ENCODE data around the gene KRT85. TPM values are rescaled to one million over a fixed set of nuclear protein-coding genes. Genes with fewer than 3 reads are reported as not detected.
A peak's percentile ranks its signal among the peaks of the same experiment; 100 is the strongest.
"Not testable (repeated sequence)": the region's sequence is repeated elsewhere in the genome, so short reads cannot be mapped to it uniquely, and the experiment has no call there.

The KRT85 gene
- total RNA-seq (not detected), polyA plus RNA-seq (not detected)
- long read RNA-seq, donor 1: 0 reads
- long read RNA-seq, donor 2: 0 reads

DNA sequence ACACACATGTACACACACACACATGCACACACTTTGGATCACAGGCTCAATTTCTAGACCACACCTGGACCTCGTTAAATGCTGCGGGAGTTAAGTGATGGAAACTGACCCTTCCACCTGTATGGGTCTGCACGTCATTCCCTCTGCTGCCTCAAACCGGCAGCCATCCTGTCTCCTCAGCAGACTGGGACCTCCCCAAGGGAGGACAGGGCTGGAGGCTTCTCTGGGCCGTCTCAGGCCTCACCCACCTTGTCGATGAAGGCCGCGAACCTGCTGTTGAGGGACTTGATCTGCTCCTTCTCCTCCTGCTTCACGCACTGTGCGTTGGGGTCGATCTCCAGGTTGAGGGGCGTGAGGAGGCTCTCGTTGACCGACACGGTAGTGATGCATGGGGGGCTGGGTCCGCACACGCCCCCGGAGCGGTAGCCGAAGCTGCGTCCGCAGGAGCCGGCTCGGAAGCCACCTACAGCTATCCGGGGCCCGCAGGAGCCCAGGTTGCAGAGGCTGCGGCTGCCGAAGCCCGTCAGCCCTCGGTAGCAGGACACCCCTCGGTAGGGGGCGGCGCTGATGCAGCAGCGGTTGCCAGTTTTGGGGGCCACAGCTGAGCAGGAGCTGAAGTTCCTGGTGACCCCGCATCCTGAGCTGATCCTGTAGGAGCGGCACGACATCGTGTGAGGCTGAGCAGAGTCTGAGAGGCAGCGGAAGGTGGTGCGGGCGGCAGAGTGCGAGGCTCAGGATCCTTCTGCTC lies at the start of gene KRT85:
Gene KRT85, minus strand, starts transcription at position 744 of the 748 bp plus-strand sequence. Its CDS starts 76 bp downstream, at position 668.
- DNase-seq: peak in 1 of 2 donors; percentile 67
- 86 to 87% methylated on average over 39 to 42 of the region's 42 CpGs for WGBS, 2 donors
- intact Hi-C loops (cut with DNase I): no loop called here
- ATAC-seq (ENCODE audit: low FRiP score): no peak
- no peak within 1 kb of the TSS for H3K27ac ChIP-seq (ENCODE audit: low read depth in 1 of 2, low read length in 2 of 2)
- no peak within 1 kb of the TSS for H3K4me3 ChIP-seq (ENCODE audit: low read length in 2 of 2)
- H3K36me3 ChIP-seq (ENCODE audit: control insufficient read depth in 1 of 2, insufficient read depth in 2 of 2, low read length in 1 of 2): no peaks in the 10 kb centered on the region
- no peaks in the 10 kb centered on the region for H3K4me1 ChIP-seq (ENCODE audit: control insufficient read depth in 1 of 2, insufficient read depth in 2 of 2, low read length in 2 of 2)
- H3K9me3 ChIP-seq (ENCODE audit: control insufficient read depth, low read length): no peaks in the 10 kb centered on the region
- H3K27me3 ChIP-seq (ENCODE audit: control insufficient read depth in 1 of 2, insufficient read depth in 2 of 2, low read length in 1 of 2): no peaks in the 10 kb centered on the region

DNA sequence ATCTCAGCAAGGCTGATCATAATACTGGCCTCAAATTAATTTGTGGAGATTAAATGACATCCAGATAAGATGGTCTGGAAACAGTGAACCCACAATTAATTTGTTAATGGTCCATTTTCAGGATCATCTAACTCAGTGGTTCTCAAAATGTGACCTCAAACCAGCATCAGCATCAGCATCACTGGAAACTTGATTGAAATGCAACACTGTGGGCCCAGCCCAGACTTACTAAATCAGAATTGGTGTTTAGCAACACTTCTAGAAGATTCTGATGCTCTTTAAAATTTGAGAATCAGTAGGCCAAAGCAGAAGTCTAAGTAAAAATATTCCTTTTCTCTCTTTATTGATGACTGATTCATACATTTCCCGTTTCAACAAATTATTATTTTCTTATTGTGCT lies 49.5 kb upstream of the KRT85 start:
- H3K9me3 ChIP-seq (ENCODE audit: control insufficient read depth, low read length): no peaks in the 10 kb centered on the region
- WGBS, 2 donors: 93 to 96% methylated on average over 1 of the region's 1 CpG
- intact Hi-C loops (cut with DNase I): no loop called here
- H3K27ac ChIP-seq (ENCODE audit: low read depth in 1 of 2, low read length in 2 of 2): no peak overlapping the region
- no peaks in the 10 kb centered on the region for H3K36me3 ChIP-seq (ENCODE audit: control insufficient read depth in 1 of 2, insufficient read depth in 2 of 2, low read length in 1 of 2)
- H3K27me3 ChIP-seq (ENCODE audit: control insufficient read depth in 1 of 2, insufficient read depth in 2 of 2, low read length in 1 of 2): no peaks in the 10 kb centered on the region
- H3K4me1 ChIP-seq (ENCODE audit: control insufficient read depth in 1 of 2, insufficient read depth in 2 of 2, low read length in 2 of 2): no peaks in the 10 kb centered on the region
- ATAC-seq (ENCODE audit: low FRiP score): no peak
- no peak for DNase-seq
- H3K4me3 ChIP-seq (ENCODE audit: low read length in 2 of 2): no peak overlapping the region

DNA sequence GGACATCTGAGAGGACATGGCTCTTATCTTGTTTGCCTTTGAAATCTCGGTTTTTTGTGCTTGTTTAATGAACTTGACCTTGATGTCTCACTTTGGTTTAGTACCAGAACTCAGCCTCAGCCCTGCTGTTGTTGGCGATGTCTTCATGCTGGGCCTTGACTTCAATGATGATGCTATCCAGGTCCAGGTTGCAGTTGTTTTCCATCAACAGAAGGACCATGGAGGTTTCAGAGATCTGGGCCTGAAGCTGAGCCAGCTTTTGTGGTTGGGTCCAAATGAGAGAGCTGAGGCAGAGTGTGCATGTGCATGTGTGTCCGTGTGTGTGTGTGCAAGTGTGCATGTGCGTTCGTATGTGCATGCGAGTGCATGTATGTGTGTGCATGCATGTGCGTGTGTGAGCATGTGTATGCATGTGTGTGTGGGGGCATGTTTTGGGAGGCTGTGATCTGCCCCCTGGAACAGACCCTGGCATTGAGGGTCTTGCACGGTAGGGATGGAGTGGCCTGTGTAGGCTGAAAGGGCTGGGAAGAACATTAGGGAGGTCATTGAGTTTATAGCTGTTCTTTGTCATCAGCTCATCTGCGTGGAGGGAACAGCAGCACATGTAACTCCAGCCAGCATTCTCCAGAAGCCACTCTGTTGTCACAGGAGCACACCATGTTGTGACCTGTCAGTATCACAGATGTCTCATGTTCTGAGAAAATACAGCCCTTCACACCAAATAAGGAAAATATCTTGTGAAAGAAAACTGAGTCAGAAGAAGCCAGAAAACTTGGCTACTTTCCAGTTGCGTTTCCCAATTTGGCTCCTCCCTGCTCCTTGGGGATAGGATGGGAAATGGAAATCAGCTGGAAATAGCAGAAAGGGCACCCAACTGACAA lies 48.8 kb upstream of the KRT85 start:
- WGBS, 2 donors: 71 to 74% methylated on average over 10 of the region's 10 CpGs
- DNase-seq: no peak
- H3K27ac ChIP-seq (ENCODE audit: low read depth in 1 of 2, low read length in 2 of 2): no peak overlapping the region

DNA sequence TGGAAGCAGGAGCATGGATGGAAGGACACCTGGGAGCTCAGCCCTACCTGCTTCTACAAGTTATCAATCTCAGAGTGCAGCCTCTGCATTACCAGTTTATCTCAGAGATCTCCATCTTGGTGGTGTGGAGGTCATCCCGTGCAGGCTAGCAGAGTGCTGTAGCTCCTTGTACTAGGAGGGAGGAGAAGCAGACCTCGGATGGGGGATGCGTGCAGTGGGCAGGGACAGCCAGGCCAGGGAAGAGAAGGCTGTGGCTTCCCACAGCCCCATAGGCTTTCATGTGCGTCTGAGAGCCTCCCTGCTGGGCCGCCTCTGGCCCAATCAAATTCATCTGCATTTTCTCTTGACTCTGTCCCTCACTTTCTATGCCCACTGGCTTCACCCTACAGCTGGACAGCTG lies 47.7 kb upstream of the KRT85 start:
- Histone ChIP-seq H3K9me3 (ENCODE audit: control insufficient read depth, low read length) (no peaks in the 10 kb centered on the region), H3K4me1 (ENCODE audit: control insufficient read depth in 1 of 2, insufficient read depth in 2 of 2, low read length in 2 of 2) (no peaks in the 10 kb centered on the region), H3K36me3 (ENCODE audit: control insufficient read depth in 1 of 2, insufficient read depth in 2 of 2, low read length in 1 of 2) (no peaks in the 10 kb centered on the region), H3K27ac (ENCODE audit: low read depth in 1 of 2, low read length in 2 of 2) (no peak overlapping the region), H3K27me3 (ENCODE audit: control insufficient read depth in 1 of 2, insufficient read depth in 2 of 2, low read length in 1 of 2) (no peaks in the 10 kb centered on the region), H3K4me3 (ENCODE audit: low read length in 2 of 2) (no peak overlapping the region)
- ATAC-seq (ENCODE audit: low FRiP score) (no peak), DNase-seq (no peak)
- 91 to 95% methylated on average over 5 of the region's 5 CpGs for WGBS, 2 donors
- intact Hi-C loops (cut with DNase I): no loop called here

More for the DNA sequence above, 48.8 kb upstream of the KRT85 start:
- H3K27me3 ChIP-seq (ENCODE audit: control insufficient read depth in 1 of 2, insufficient read depth in 2 of 2, low read length in 1 of 2): no peaks in the 10 kb centered on the region
- intact Hi-C loops (cut with DNase I): no loop called here
- H3K4me1 ChIP-seq (ENCODE audit: control insufficient read depth in 1 of 2, insufficient read depth in 2 of 2, low read length in 2 of 2): no peaks in the 10 kb centered on the region
- no peaks in the 10 kb centered on the region for H3K9me3 ChIP-seq (ENCODE audit: control insufficient read depth, low read length)
- H3K36me3 ChIP-seq (ENCODE audit: control insufficient read depth in 1 of 2, insufficient read depth in 2 of 2, low read length in 1 of 2): no peaks in the 10 kb centered on the region
- ATAC-seq (ENCODE audit: low FRiP score): peak; percentile 62
- H3K4me3 ChIP-seq (ENCODE audit: low read length in 2 of 2): no peak overlapping the region

DNA sequence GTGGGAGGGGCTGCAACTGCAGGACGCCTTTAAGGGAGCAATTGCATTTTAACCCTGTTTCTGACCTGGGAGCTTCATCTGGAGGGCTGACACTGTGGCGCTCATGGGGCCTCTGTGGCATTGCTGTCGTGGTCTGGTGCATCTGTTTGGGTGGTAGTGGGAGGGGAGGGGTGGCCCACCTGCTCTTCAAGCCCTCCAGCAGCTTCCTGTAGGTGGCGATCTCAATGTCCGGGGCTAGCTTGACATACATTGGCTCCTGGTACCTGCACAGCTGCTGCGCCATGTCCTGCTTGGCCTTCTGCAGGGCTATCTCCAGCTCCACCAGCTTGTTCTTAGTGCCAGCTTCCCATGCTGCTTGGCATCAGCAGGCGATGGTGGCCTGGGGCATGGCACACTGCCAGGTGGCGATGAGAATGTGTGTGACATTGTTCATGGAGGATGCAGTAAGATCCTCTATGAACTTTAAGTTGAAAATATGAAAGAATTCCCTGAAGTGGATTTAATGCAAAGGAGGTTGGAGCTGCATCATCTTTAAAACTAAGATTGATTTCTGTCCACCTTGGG lies 46.6 kb upstream of the KRT85 start:
- Histone ChIP-seq H3K27ac (ENCODE audit: low read depth in 1 of 2, low read length in 2 of 2) (no peak overlapping the region), H3K9me3 (ENCODE audit: control insufficient read depth, low read length) (no peaks in the 10 kb centered on the region), H3K27me3 (ENCODE audit: control insufficient read depth in 1 of 2, insufficient read depth in 2 of 2, low read length in 1 of 2) (no peaks in the 10 kb centered on the region), H3K4me3 (ENCODE audit: low read length in 2 of 2) (no peak overlapping the region), H3K36me3 (ENCODE audit: control insufficient read depth in 1 of 2, insufficient read depth in 2 of 2, low read length in 1 of 2) (no peaks in the 10 kb centered on the region), H3K4me1 (ENCODE audit: control insufficient read depth in 1 of 2, insufficient read depth in 2 of 2, low read length in 2 of 2) (no peaks in the 10 kb centered on the region)
- WGBS, 2 donors: 72 to 75% methylated on average over 8 of the region's 8 CpGs
- no peak for DNase-seq
- intact Hi-C loops (cut with DNase I): no loop called here
- no peak for ATAC-seq (ENCODE audit: low FRiP score)

DNA sequence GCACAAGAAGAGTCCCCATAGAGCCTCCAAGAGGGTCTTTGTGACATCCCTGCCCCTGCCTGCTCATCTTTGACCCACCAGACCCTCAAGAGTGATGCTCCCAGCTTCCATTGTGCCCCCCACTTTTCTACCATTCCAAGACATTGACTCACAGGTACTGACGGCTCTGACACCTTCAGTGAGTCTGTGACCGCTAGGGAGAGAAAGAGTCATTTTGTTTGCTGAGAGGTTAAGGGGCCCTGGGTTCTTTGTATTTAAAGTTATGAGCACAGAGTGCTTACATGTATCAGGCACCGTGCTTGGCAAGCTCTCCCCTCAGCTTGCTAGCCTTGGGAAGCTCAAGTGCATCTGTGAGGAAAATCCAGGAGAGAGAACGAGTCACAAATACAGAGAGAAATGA lies 45.9 kb upstream of the KRT85 start:
- H3K27me3 ChIP-seq (ENCODE audit: control insufficient read depth in 1 of 2, insufficient read depth in 2 of 2, low read length in 1 of 2): no peaks in the 10 kb centered on the region
- no peak overlapping the region for H3K4me3 ChIP-seq (ENCODE audit: low read length in 2 of 2)
- WGBS, 2 donors: 58 to 66% methylated on average over 4 of the region's 4 CpGs
- intact Hi-C loops (cut with DNase I): no loop called here
- H3K27ac ChIP-seq (ENCODE audit: low read depth in 1 of 2, low read length in 2 of 2): no peak overlapping the region
- no peaks in the 10 kb centered on the region for H3K36me3 ChIP-seq (ENCODE audit: control insufficient read depth in 1 of 2, insufficient read depth in 2 of 2, low read length in 1 of 2)
- DNase-seq (no peak), ATAC-seq (ENCODE audit: low FRiP score) (no peak)
- H3K4me1 ChIP-seq (ENCODE audit: control insufficient read depth in 1 of 2, insufficient read depth in 2 of 2, low read length in 2 of 2): no peaks in the 10 kb centered on the region
- no peaks in the 10 kb centered on the region for H3K9me3 ChIP-seq (ENCODE audit: control insufficient read depth, low read length)

DNA sequence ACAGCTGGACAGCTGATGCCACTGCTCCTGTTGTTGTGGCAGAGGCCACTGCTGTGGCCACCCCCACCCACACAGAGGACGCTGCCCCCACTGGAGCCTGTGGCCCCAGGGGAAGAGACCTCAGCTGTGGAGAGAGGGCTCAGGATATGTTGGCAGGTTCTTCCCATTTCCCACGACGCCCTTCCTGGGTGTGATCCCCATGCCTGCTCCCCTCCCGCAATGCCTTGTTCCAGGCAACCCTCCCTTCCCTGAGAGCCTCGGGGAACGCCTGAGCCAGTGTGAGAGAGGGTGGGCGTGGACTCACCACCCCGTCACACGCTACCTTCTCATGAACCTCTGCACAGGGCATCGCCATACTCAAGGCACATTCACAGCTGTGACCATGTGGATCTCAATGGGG lies 44.5 kb upstream of the KRT85 start:
- Histone ChIP-seq H3K4me1 (ENCODE audit: control insufficient read depth in 1 of 2, insufficient read depth in 2 of 2, low read length in 2 of 2) (no peaks in the 10 kb centered on the region), H3K27ac (ENCODE audit: low read depth in 1 of 2, low read length in 2 of 2) (no peak overlapping the region), H3K27me3 (ENCODE audit: control insufficient read depth in 1 of 2, insufficient read depth in 2 of 2, low read length in 1 of 2) (no peaks in the 10 kb centered on the region), H3K9me3 (ENCODE audit: control insufficient read depth, low read length) (no peaks in the 10 kb centered on the region), H3K36me3 (ENCODE audit: control insufficient read depth in 1 of 2, insufficient read depth in 2 of 2, low read length in 1 of 2) (no peaks in the 10 kb centered on the region), H3K4me3 (ENCODE audit: low read length in 2 of 2) (no peak overlapping the region)
- no peak for DNase-seq
- ATAC-seq (ENCODE audit: low FRiP score): no peak
- 84 to 92% methylated on average over 9 to 10 of the region's 10 CpGs for WGBS, 2 donors
- intact Hi-C loops (cut with DNase I): no loop called here

DNA sequence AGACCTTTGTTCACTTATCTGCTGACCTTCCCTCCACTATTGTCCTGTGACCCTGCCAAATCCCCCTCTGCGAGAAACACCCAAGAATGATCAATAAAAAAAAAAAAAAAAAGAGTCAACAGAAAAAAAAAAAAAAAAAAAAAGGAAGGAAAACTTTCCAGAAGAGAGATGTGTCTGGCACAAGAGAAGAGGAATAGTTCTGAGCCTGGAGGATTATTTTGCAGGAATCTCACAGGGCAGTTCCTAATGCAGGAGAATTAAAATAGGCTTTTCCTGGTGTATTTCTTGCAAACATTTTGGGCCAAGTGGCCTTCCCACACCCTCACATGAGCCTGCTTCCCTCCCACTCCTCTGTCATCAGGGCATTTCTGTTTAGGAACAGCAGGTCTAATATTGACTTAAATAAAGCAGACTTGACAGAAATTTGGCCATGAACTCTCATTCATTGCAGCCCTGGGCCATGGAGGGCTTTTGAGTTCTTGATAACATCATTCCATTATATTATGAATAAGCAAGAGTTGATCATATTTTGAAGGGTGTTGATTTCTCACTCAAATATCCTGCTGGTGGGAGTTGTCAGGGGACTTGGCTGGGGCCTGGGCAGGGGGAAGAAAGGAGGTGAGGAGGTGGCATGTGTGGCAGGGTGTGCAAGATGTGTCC lies 43.4 kb upstream of the KRT85 start:
- 50% methylated on average over 1 of the region's 1 CpG; no CpG with 5 or more reads in 1 of the 2 donors for WGBS, 2 donors
- H3K36me3 ChIP-seq (ENCODE audit: control insufficient read depth in 1 of 2, insufficient read depth in 2 of 2, low read length in 1 of 2); intact Hi-C loops (cut with DNase I); DNase-seq; H3K9me3 ChIP-seq (ENCODE audit: control insufficient read depth, low read length); H3K27ac ChIP-seq (ENCODE audit: low read depth in 1 of 2, low read length in 2 of 2); ATAC-seq (ENCODE audit: low FRiP score); H3K4me3 ChIP-seq (ENCODE audit: low read length in 2 of 2); H3K27me3 ChIP-seq (ENCODE audit: control insufficient read depth in 1 of 2, insufficient read depth in 2 of 2, low read length in 1 of 2); H3K4me1 ChIP-seq (ENCODE audit: control insufficient read depth in 1 of 2, insufficient read depth in 2 of 2, low read length in 2 of 2): not testable (repeated sequence)

Data from aorta (tissue), 5 donors.